ENCODE measurements around the gene PTPRK.

The PTPRK gene

GRCh38 chr6:128520436-128521281 is at the start of gene PTPRK:
PTPRK (minus strand) TSS chr6:128520599; CDS start chr6:128520358, 241 bp downstream.
- DNase-seq: peak; percentile 50

DNA sequence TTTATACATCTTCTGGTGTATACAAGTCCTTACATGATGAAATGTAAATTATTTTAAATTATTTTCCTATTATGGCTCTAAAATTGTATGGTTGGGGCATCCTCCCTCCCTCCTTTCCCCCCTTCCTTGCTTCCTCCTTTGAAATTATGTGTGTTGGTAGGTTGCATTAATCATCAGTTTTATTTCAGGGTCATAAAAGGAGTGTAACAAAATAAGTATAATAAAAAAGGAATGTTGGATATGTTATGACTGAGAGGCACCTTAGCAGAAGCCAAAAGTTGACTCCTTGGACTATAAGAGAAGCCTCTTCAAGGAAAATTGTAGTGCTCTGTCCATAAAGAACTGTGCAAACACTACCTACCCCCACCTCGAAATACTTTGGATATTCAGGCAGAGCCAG is 46.6 kb upstream of the PTPRK start:
- DNase-seq: no peak

- no peak for DNase-seq
These were observed 40.6 kb upstream of the PTPRK start for GRCh38 chr6:128560966-128561365.

- DNase-seq: no peak
These were observed 38.5 kb upstream of the PTPRK start for GRCh38 chr6:128558924-128559323.

- no peak for DNase-seq
These were observed 37.6 kb upstream of the PTPRK start for GRCh38 chr6:128558021-128558420.

DNA sequence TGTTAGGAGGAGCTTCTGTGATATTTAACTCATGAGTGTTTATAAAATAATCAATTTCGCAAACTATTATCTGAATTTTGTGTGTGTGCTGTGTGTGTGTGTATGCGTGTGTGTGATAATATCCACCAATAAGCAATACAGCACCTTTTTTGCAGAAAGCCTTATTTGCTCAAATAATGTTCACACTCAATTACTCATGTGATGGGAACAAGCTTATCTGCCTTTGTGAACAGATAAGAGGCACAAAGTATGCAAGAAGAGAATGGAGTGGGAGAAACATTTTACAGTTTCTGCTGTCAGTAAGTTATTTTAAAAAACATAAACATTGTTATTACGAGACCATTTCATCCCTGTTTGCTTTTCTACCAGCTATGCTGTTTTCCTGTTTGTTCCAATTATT is 36.7 kb upstream of the PTPRK start:
- DNase-seq: no peak

- DNase-seq: no peak
These were observed 33.9 kb upstream of the PTPRK start for GRCh38 chr6:128554302-128554701.

DNA sequence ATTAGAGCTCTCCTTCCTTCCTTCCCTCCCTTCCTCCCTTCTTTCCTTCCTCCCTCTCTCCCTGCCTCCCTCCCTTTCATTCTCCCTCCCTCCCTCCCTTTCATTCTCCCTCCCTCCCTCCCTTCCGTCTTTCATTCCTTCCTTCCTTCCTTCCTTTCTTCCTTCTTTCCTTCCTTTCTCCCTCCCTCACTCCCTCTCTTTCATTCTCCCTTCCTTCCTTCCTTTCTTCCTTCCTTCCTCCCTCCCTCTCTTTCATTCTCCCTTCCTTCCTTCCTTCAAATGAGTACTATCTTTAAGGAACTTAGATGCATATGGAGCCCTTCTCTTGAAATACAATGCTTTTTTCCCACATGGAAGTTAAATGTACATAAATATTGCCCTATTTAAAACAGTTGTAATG is 20.9 kb upstream of the PTPRK start:
- DNase-seq: no peak

DNA sequence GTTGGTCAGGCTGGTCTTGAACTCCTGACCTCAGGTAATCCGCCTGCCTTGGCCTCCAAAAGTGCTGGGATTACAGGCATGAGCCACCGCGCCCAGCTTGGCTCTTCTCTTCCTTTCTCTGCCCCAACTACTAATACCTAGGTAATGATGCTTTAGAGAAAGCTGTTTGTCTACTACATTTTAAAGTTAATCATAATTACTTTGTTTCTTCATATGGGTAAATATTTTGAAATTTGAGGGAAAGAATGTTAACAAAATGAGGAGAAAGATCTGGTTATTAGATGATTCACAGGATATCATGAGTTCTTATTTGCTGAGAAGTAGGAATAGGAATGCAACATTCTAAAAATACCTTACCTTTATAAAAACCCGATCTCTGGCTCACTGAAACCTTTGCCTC is 18.4 kb upstream of the PTPRK start:
- no peak for DNase-seq

DNA sequence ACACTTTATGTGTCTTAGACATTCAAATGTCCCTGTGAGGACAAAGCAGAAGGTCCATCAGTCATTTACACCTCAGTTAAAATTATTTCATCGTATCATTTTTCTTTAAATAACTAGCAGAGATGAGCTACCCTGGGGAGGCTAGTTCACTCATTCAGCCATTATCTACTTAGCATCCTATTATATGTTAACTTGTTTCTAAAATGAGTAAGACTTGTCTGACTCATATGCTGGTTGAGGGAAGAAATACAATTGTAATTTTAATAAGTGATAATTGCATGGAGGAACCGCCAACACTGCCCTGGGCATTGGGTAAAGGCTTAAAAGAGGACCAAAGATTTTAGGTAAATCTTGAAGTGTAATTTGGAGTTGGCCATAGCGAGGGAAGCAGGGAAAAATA is 12.4 kb upstream of the PTPRK start:
- DNase-seq: no peak

GRCh38 chr6:128532136-128532535 is 11.7 kb upstream of the PTPRK start:
- no peak for DNase-seq

- no peak for DNase-seq
These were observed 11.3 kb upstream of the PTPRK start for GRCh38 chr6:128531696-128532095.

GRCh38 chr6:128528241-128528640 is 7.8 kb upstream of the PTPRK start:
- no peak for DNase-seq

DNA sequence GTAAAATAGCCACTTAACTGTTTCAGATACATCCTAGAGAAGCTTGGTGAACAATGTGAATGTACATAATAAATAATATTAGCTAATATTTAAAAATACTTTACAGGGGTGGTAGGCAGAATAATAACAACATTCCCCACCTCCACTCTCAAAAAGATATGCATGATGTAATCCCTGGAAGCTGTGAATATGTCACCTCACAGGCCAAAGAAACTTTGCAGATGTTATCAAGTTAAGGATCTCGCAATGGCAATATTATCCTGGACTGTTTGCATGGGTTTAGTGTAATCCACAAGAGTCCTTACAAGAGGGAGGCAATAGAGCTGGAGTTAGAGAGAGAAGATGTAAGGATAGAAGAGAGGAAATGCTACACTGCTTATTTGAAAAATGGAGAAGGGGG is 7.0 kb upstream of the PTPRK start:
- DNase-seq: no peak

DNA sequence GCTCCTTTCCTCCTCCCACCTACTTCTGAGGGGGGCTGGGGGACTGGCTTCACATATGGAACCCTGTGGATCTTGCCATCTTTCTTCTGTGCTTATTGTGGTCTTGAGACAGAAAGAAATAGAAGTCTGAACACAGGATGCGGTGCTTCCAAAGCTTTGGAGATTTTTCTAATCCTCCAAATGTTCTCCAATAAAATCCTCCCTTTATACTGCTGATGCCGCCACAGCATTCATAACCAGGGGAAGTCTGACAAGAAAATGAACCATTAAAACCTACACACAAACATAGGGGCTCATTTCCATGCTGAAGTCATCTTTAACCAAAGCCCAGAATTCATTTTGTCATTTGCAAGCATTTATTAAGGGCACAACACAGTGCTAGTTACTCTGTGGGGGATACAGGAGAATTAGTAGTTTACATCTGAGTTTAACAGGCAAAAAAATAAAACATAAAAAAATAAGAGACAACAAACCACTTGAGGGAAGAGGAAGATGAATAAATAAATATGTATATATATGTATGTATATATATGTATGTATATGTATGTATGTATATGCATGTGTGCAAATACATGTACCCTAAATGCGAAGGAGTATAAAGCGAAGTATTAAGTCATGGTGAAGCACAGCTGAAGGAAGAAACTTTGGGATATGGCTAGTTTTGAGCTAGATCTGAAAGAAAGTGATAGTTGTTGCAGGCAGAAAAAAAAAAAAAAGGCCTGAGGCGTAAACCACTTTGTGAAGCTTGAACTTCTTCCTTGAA is 5.9 kb upstream of the PTPRK start:
- DNase-seq: no peak

GRCh38 chr6:128525406-128525805 is 5.0 kb upstream of the PTPRK start:
- no peak for DNase-seq

- no peak for DNase-seq
These were observed 858 bp upstream of the PTPRK start for GRCh38 chr6:128521282-128521632.

DNA sequence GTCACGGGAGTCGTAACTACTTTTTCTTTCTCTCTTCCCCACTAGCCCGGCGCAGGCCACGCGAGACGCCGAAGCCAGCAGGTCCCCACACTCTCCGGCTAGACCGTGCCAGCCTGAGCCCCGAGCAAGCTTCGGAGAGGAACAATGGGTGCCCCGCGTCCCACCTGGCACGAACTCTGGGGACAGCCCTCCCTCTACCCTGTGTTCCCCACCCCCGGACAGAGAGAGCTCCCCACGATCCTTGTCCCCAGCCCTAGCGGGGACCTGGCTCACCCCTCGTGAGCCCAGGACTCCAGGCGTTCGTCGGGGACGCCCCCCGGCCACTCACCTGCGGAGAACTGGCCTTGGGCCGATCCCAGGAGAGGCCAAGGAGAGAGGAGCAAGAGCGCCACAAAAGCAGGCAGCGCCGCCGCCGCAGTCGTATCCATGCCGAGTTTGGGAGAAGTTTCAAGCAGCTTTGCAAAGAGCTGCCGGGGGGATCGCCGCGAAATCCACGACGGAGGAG is 416 bp downstream of the PTPRK start:
- peak; percentile 50 for DNase-seq

DNA sequence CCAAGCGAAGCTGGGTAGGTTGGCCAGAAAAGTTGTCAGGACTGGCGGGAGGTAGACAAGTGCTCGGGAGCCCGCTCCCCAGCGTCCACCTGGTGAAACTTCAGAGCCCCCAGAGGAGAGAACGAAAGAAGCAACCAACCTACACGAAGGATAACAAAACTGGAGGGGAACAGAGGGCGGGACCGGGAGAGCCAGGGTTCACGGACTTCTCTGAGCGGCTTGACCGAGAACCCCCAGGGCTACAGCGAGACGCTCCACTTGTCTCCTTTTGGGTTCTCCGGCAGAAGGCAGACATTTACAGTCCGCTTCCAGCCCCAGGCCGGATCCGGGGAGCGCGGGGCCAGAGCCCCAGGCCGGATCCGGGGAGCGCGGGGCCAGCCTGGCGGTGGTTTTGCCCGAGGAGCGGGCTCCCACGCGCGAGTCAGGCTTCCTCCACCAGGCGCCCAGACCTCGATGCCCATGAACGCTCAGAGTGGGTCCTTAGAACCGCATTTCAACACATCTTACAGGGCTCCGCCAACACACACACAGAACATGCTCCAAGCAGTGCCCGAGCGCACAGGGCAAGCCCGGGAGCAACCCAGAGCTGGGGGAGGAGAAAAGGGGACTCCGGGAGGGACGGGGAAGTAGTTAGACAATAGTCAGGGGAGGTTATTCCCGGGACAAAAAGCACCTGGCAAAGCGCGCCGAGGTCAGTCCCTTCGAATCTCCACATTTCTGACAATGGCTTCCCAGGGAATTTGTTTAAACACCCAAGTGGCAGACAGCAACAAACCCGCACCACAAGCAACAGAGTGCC is 1.1 kb downstream of the PTPRK start:
- DNase-seq: peak; percentile 25

- DNase-seq: peak; percentile 4
These were observed 1.8 kb downstream of the PTPRK start for GRCh38 chr6:128518434-128519131.

GRCh38 chr6:128517124-128517523 is 3.3 kb downstream of the PTPRK start:
- DNase-seq: no peak

DNA sequence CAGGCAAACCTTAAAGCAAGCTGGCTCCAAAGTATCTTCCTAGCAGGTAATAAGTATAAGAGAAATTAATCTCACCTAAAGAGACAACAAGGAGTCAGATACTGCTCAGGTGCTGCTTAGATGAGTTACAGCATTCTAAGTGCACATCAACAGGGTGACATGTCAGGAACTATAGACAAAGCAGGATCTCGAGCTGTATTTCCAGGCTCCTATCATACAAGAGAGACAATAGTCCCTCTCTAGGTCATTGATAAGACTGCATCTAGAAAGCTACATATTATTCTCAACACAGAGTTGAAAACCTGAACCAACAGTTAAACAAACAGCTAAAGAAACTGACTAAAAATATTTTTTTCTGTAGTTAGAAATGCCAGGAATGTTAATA is 3.9 kb downstream of the PTPRK start:
- no peak for DNase-seq
